ENCODE data around the gene PCDHGC5. TPM values are rescaled to one million over a fixed set of nuclear protein-coding genes. Genes with fewer than 3 reads are reported as not detected.

Gene PCDHGC5
- total RNA-seq, 1 experiment from 2014 or later: 0.05 TPM

GRCh38 chr5:141486091-141486490 lies 2.8 kb upstream of the PCDHGC5 start:
- DNase-seq (ENCODE audit: low read depth, low spot score): no peak
- in situ Hi-C loops (cut with HindIII; ENCODE audit: low pct_unique_long_range_greater_than_20kb, low sequenced_read_pairs): no loop called here

- DNase-seq (ENCODE audit: low read depth, low spot score): no peak
- in situ Hi-C loops (cut with HindIII; ENCODE audit: low pct_unique_long_range_greater_than_20kb, low sequenced_read_pairs): no loop called here
These were observed 1.8 kb upstream of the PCDHGC5 start for GRCh38 chr5:141487131-141487530.

DNA sequence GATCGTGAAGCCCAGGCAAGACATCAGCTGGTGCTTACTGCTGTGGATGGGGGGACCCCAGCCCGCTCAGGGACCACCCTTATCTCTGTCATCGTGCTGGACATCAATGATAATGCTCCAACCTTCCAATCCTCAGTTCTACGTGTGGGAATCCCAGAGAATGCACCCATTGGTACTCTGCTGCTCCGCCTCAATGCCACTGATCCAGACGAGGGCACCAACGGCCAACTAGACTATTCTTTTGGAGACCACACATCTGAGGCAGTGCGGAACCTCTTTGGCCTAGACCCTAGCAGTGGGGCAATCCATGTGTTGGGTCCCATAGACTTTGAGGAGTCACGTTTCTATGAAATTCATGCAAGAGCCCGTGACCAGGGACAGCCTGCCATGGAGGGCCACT lies 960 bp downstream of the PCDHGC5 start:
- no peak for DNase-seq (ENCODE audit: low read depth, low spot score)
- in situ Hi-C loops (cut with HindIII; ENCODE audit: low pct_unique_long_range_greater_than_20kb, low sequenced_read_pairs): no loop called here

GRCh38 chr5:141490271-141490670 lies 1.4 kb downstream of the PCDHGC5 start:
- in situ Hi-C loops (cut with HindIII; ENCODE audit: low pct_unique_long_range_greater_than_20kb, low sequenced_read_pairs): no loop called here

GRCh38 chr5:141490771-141491170 lies 1.9 kb downstream of the PCDHGC5 start:
- in situ Hi-C loops (cut with HindIII; ENCODE audit: low pct_unique_long_range_greater_than_20kb, low sequenced_read_pairs): no loop called here
- no peak for DNase-seq (ENCODE audit: low read depth, low spot score)

More at GRCh38 chr5:141490271-141490670, 1.4 kb downstream of the PCDHGC5 start:
- no peak for DNase-seq (ENCODE audit: low read depth, low spot score)

GRCh38 chr5:141491323-141492167 lies 2.7 kb downstream of the PCDHGC5 start:
- in situ Hi-C loops (cut with HindIII; ENCODE audit: low pct_unique_long_range_greater_than_20kb, low sequenced_read_pairs): no loop called here
- no peak for DNase-seq (ENCODE audit: low read depth, low spot score)

DNA sequence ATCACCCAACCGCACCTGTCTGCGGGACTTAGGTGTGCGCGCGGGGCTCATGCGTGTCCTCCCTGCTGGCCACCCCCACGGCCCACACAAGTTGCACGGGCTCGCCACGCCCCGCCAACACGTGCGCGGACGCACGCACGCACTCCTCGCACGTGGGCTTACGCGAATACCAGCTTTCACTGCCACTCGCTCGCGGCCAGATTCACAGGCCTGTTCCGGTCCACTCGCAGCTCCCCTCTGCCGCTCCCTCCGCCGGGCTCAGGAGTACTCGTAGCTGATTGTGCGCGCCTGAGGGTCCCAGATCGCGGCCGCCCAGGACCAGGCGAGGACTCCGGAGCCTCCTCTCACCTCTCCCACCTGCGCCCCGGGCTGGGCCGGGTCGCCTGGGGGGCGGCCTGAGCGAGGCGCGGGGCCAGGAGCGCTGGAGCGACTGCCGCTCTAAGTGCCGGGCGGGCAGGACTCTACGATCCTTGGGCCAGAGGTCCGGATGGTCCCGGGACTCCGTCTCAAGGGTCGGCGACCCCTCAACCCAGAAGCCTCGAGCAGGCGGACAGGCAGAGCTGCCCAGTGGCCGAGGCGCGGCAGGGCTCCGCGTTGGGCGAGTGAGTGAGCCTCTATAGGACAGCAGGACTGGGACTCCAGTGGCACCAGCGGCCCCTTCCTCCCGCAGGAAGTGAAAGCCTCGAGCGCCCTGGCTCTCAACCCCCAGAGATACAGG lies 3.4 kb downstream of the PCDHGC5 start:
- no peak for DNase-seq (ENCODE audit: low read depth, low spot score)
- in situ Hi-C loops (cut with HindIII; ENCODE audit: low pct_unique_long_range_greater_than_20kb, low sequenced_read_pairs): no loop called here

- DNase-seq (ENCODE audit: low read depth, low spot score): peak; percentile 40
- in situ Hi-C loops (cut with HindIII; ENCODE audit: low pct_unique_long_range_greater_than_20kb, low sequenced_read_pairs): no loop called here
These were observed 4.9 kb downstream of the PCDHGC5 start for GRCh38 chr5:141493500-141494422.

DNA sequence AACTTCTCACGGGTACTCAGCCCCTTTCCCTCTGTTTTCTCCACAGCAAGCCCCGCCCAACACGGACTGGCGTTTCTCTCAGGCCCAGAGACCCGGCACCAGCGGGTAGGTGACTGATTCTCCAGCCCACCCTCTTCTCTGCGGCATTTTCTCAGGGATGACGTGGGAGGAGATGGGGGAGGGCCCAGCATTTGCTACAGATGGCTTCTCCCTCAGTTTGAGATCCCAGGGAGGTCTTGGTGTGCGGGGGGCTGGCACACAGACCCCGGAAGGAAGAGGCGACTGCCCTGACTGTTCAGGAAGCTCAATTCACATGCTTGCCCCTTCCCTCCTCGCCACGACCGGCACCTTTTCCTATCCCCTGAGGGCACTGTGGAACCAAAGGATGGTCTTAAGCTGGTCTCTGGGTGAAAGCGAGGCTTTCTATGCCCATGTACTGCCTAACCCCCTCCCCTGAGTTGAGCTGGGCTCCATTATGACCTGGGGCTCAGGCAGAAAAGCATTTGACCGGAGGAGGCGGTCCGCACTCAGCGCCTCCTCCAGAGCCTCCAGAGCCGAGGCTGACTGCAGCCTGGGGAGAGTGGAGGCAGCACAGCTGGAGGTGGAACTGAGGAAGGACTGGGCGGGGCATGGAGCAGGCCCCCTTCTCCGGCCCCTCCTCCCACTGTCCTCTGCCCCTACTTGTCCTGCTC lies 6.0 kb downstream of the PCDHGC5 start:
- in situ Hi-C loops (cut with HindIII; ENCODE audit: low pct_unique_long_range_greater_than_20kb, low sequenced_read_pairs): no loop called here
- DNase-seq (ENCODE audit: low read depth, low spot score): no peak

DNA sequence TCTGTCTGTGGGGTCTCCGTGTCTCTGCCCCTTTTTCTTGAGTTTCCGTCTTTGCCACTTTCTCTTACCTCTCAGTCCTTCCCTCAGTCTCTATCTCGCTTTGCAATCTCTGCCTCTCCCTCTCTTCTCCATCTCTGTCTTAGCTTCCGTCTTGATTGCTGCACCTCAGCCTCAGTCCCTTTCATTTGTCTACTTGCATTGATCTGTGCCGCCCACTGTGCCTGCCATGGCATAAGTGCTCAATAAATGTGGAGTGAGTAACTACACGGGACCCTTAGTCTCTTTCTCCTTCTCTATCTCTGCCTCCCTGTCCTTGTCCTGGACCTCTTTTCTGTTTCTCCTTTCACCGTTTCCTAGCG lies 6.6 kb downstream of the PCDHGC5 start:
- in situ Hi-C loops (cut with HindIII; ENCODE audit: low pct_unique_long_range_greater_than_20kb, low sequenced_read_pairs): no loop called here

DNA sequence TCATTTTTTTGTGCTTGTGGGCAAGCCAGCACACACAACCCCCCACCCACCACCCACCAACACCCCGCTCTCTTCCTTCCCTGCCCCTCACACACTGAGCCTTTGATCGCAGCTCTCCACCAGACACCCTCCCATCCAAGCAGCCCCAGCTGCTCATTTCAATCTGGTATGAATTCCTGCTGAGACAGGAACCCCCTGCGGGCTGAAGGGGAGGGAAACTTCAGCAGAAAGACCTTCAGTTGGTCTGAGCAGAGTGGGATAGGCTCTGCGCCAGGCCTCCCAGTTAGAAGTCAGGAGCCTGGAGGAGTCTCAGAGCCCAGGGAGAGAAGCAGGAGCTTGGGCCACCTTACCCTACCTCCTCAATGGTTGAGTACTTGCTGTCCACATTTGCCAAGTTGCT lies 7.2 kb downstream of the PCDHGC5 start:
- DNase-seq (ENCODE audit: low read depth, low spot score): peak; percentile 73
- in situ Hi-C loops (cut with HindIII; ENCODE audit: low pct_unique_long_range_greater_than_20kb, low sequenced_read_pairs): no loop called here

More for the DNA sequence above, 6.6 kb downstream of the PCDHGC5 start:
- DNase-seq (ENCODE audit: low read depth, low spot score): no peak

- in situ Hi-C loops (cut with HindIII; ENCODE audit: low pct_unique_long_range_greater_than_20kb, low sequenced_read_pairs): no loop called here
- no peak for DNase-seq (ENCODE audit: low read depth, low spot score)
These were observed 12.9 kb downstream of the PCDHGC5 start for GRCh38 chr5:141501761-141502160.

DNA sequence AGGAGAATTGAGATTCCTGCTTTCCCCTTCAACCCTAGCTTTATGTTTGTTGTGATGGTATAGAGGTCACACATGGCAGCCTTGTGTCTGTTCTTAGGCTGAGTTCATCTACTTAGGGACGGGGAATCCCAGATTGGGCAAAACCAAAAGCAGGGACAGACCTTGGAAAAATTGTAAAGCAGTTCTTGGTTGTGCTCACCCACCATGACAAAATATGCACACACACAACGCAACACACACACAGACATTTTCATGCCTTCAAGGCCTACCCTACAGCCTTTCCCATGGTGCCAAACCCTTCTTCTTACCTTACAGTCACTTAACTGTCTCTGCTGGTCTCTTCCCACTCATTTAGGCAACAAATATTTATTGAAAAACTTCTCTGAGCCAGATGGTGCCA lies 14.8 kb downstream of the PCDHGC5 start:
- in situ Hi-C loops (cut with HindIII; ENCODE audit: low pct_unique_long_range_greater_than_20kb, low sequenced_read_pairs): no loop called here
- DNase-seq (ENCODE audit: low read depth, low spot score): no peak

GRCh38 chr5:141504216-141504615 lies 15.3 kb downstream of the PCDHGC5 start:
- DNase-seq (ENCODE audit: low read depth, low spot score): no peak
- in situ Hi-C loops (cut with HindIII; ENCODE audit: low pct_unique_long_range_greater_than_20kb, low sequenced_read_pairs): no loop called here

- in situ Hi-C loops (cut with HindIII; ENCODE audit: low pct_unique_long_range_greater_than_20kb, low sequenced_read_pairs): no loop called here
- DNase-seq (ENCODE audit: low read depth, low spot score): no peak
These were observed 17.7 kb downstream of the PCDHGC5 start for GRCh38 chr5:141506381-141507155.

GRCh38 chr5:141507387-141508091 lies 18.7 kb downstream of the PCDHGC5 start:
- in situ Hi-C loops (cut with HindIII; ENCODE audit: low pct_unique_long_range_greater_than_20kb, low sequenced_read_pairs): no loop called here
- no peak for DNase-seq (ENCODE audit: low read depth, low spot score)

All from SK-MEL-5 (cell line).